Measurements from ENCODE around the gene CCNJL. TPM values are rescaled to one million over a fixed set of nuclear protein-coding genes. Genes with fewer than 3 reads are reported as not detected.

CCNJL gene
- polyA plus RNA-seq: not detected

DNA sequence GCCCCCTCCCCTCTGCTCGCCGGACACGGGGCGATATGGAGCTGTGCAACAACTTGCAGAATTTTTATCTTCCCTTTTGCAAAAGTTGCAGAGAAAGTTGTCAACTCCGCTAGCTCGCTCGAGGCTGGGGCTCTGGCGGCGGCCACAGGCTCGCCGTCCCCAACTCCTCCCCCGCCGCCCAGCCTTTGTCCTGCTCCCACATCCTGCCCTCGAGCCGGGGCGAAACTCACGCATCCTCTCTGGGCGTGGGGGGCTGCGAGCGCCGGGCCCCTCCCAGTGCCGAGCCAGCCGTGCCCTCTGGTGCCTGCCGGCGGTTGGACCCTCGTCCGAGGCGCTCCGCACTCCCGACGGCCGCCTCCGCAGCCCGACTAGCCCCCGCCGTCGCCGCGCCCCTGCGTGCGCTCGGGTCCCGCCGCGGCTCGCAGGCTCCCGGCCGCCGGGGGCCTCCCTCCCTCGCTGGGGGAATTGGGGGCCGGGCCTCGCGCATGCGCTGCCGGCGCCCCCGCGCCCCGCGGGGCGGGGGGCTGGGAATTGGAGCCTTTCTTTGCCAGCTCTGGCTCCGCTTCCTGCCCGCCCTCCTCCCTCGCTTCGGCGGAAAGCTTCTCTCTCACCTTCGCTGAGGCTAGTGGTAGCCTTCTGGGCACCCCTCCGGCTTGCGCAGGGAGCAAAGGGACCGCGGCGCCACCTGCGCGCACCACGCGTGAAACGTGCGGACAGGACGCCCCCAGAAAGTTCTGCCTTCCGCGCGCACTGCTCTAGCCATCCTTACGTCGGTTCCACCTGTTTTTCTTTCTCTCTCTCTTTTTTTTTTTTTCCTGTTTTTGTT, at the start of gene CCNJL:
CCNJL (minus strand) TSS at position 431 of the 826 bp plus-strand sequence. CDS start 641 bp downstream, outside the sequence.
- Mint-ChIP-seq H3K9me3 (no peaks in the 10 kb centered on the region), H3K4me1 (peaks cover 6 to 8% (median 6%) of the 10 kb centered on the region in 3 donors), H3K27ac (no peak within 1 kb of the TSS), H3K27me3 (peaks cover 56% of the 10 kb centered on the region), H3K36me3 (no peaks in the 10 kb centered on the region), H3K4me3 (peak within 1 kb of the TSS; percentile 25 to 89 (median 71))

- no peaks in the 10 kb centered on the region for H3K4me1 Mint-ChIP-seq
- H3K27me3 Mint-ChIP-seq: peaks cover 15% of the 10 kb centered on the region
- no peak overlapping the region for H3K4me3 Mint-ChIP-seq
- H3K9me3 Mint-ChIP-seq: no peaks in the 10 kb centered on the region
- H3K27ac Mint-ChIP-seq: no peak overlapping the region
- no peaks in the 10 kb centered on the region for H3K36me3 Mint-ChIP-seq
Observed at GRCh38 chr5:160361624-160362228, 49.4 kb upstream of the CCNJL start.

DNA sequence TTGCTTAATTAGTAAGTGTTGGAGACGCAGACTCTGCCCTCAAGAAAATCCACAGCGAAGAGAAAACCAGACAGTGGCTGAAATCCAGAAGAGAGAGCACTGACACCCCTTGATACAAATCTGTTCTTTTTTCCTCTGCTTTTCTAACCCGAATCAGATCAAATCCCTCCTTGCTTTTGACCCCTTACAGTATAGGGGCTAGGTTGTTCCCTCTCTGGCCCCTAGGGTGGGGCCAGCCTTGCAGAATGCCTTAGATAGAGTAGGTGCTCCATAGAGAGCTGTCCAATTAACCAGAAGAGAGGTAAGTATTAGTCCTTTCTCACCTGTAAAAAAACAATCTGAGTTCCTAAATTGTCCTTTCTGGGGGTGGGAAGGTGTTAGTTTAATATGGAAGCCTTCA, 47.9 kb upstream of the CCNJL start:
- Mint-ChIP-seq H3K36me3 (no peaks in the 10 kb centered on the region), H3K4me3 (no peak overlapping the region), H3K27ac (no peak overlapping the region), H3K4me1 (peaks cover 0 to 2% (median 0%) of the 10 kb centered on the region in 3 donors), H3K9me3 (no peaks in the 10 kb centered on the region), H3K27me3 (peaks cover 13% of the 10 kb centered on the region)

GRCh38 chr5:160359816-160360215, 47.5 kb upstream of the CCNJL start:
- Mint-ChIP-seq H3K4me3 (no peak overlapping the region), H3K9me3 (no peaks in the 10 kb centered on the region), H3K4me1 (peaks cover 0 to 2% (median 0%) of the 10 kb centered on the region in 3 donors), H3K27ac (no peak overlapping the region), H3K27me3 (peaks cover 11% of the 10 kb centered on the region), H3K36me3 (no peaks in the 10 kb centered on the region)

DNA sequence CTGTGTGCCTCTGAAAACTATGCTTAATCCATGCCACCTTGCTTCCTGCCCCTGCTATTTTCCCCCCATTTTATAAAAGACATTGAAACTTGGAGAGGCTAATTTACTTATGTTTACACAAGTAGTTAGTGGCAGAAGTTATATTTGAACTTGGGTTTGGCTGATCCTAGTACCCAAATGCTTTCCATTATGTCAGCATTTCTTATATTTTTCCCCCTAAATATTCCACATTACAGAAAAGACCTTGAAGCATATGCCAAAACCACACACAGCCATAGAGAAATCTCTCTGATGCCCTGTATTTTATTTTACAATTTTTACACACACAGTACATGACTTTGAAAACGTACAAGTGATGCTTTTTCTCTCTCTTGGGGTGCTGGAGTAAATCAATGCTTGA, 46.9 kb upstream of the CCNJL start:
- Mint-ChIP-seq H3K27ac (no peak overlapping the region), H3K36me3 (no peaks in the 10 kb centered on the region), H3K4me3 (no peak overlapping the region), H3K4me1 (peaks cover 0 to 2% (median 0%) of the 10 kb centered on the region in 3 donors), H3K9me3 (no peaks in the 10 kb centered on the region), H3K27me3 (peaks cover 12% of the 10 kb centered on the region)

- Mint-ChIP-seq H3K4me3 (no peak overlapping the region), H3K36me3 (no peaks in the 10 kb centered on the region), H3K9me3 (peaks cover 0 to 2% (median 0%) of the 10 kb centered on the region in 3 donors), H3K27me3 (peaks cover 8% of the 10 kb centered on the region), H3K4me1 (peaks cover 0 to 2% (median 0%) of the 10 kb centered on the region in 3 donors), H3K27ac (no peak overlapping the region)
Observed at GRCh38 chr5:160357861-160358411, 45.6 kb upstream of the CCNJL start.

GRCh38 chr5:160357394-160357793, 45.0 kb upstream of the CCNJL start:
- Mint-ChIP-seq H3K36me3 (no peaks in the 10 kb centered on the region), H3K27ac (no peak overlapping the region), H3K4me3 (no peak overlapping the region), H3K4me1 (peaks cover 0 to 2% (median 0%) of the 10 kb centered on the region in 3 donors), H3K27me3 (peaks cover 8% of the 10 kb centered on the region), H3K9me3 (peaks cover 0 to 2% (median 0%) of the 10 kb centered on the region in 3 donors)

DNA sequence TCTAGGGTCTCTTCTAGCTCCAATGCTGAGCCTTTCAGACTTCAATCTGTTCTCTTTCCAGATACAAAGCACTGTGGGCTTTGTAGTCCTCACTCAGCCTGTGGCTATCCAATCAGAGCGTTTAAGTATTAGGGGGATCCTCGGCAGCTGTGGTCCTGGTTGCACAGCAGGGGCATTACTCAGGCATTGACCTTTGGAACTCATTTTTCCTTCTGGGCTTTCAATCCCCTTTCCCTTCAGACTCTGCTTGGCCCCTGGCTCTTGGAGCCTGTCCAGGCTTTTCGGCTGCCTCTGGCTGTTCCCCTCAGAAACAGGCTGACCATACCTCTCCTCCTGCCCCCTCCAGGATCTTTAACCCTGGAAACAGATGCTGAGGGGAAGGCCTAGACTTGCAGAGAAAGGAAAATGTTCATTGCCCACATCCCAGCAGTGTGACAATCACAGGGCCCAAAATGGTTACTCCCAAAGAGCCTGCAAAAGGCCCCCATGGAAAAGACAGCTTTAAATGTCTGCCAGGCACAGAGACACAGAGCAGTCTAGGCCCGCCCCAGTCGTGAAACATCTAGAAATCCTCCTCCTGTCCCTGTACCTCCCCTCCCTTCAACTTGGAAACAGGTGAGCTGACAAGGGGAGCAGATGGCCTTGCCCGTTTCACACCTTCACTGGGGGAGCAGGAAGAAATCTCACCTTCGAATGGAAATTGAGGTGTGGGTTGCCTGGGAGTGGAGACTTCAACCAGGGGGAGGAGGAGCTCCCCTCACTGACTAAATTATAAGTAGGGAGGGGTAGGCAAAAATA, 44.4 kb upstream of the CCNJL start:
- H3K9me3 Mint-ChIP-seq: peaks cover 0 to 2% (median 0%) of the 10 kb centered on the region in 3 donors
- H3K4me1 Mint-ChIP-seq: peaks cover 0 to 2% (median 0%) of the 10 kb centered on the region in 3 donors
- H3K4me3 Mint-ChIP-seq: no peak overlapping the region
- no peaks in the 10 kb centered on the region for H3K36me3 Mint-ChIP-seq
- H3K27ac Mint-ChIP-seq: no peak overlapping the region
- peaks cover 8% of the 10 kb centered on the region for H3K27me3 Mint-ChIP-seq

GRCh38 chr5:160354666-160355065, 42.3 kb upstream of the CCNJL start:
- H3K9me3 Mint-ChIP-seq: peaks cover 0 to 2% (median 0%) of the 10 kb centered on the region in 3 donors
- H3K27ac Mint-ChIP-seq: no peak overlapping the region
- H3K36me3 Mint-ChIP-seq: no peaks in the 10 kb centered on the region
- H3K4me3 Mint-ChIP-seq: no peak overlapping the region
- peaks cover 6% of the 10 kb centered on the region for H3K27me3 Mint-ChIP-seq
- H3K4me1 Mint-ChIP-seq: peaks cover 0 to 2% (median 0%) of the 10 kb centered on the region in 3 donors

- Mint-ChIP-seq H3K27ac (no peak overlapping the region), H3K4me3 (no peak overlapping the region), H3K36me3 (no peaks in the 10 kb centered on the region), H3K4me1 (peaks cover 0 to 2% (median 0%) of the 10 kb centered on the region in 3 donors), H3K27me3 (peaks cover 3% of the 10 kb centered on the region), H3K9me3 (peaks cover 0 to 2% (median 0%) of the 10 kb centered on the region in 3 donors)
Observed at GRCh38 chr5:160353379-160353778, 41.0 kb upstream of the CCNJL start.

DNA sequence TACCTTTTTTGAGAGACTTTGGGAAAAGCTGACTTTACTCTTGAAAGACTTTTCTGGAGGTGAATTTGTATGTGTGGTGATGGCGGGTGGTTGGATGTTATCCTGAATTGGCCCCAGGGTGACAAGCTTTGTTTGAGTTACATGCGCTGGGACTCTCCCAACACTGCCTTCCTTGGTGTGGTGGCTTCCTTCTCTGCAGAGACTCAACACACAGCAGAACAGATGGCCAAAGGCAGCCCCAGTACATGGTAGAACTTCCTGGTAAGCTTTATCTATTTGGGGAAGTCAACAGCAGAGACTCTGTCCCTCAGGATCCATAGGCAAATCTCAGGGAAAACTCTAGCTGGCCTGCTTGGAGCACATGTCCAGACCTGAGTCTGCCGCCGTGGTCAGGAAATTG, 39.9 kb upstream of the CCNJL start:
- H3K27ac Mint-ChIP-seq: no peak overlapping the region
- H3K4me1 Mint-ChIP-seq: peaks cover 0 to 2% (median 0%) of the 10 kb centered on the region in 3 donors
- no peak overlapping the region for H3K4me3 Mint-ChIP-seq
- H3K27me3 Mint-ChIP-seq: peaks cover 3% of the 10 kb centered on the region
- H3K9me3 Mint-ChIP-seq: peaks cover 0 to 2% (median 0%) of the 10 kb centered on the region in 3 donors
- H3K36me3 Mint-ChIP-seq: no peaks in the 10 kb centered on the region

- Mint-ChIP-seq H3K27ac (peak overlapping the region in 1 of 3 donors; percentile 33), H3K27me3 (peaks cover 1% of the 10 kb centered on the region), H3K4me3 (no peak overlapping the region), H3K36me3 (no peaks in the 10 kb centered on the region), H3K4me1 (no peaks in the 10 kb centered on the region), H3K9me3 (peaks cover 0 to 2% (median 0%) of the 10 kb centered on the region in 3 donors)
Observed at GRCh38 chr5:160349935-160350303, 37.6 kb upstream of the CCNJL start.

DNA sequence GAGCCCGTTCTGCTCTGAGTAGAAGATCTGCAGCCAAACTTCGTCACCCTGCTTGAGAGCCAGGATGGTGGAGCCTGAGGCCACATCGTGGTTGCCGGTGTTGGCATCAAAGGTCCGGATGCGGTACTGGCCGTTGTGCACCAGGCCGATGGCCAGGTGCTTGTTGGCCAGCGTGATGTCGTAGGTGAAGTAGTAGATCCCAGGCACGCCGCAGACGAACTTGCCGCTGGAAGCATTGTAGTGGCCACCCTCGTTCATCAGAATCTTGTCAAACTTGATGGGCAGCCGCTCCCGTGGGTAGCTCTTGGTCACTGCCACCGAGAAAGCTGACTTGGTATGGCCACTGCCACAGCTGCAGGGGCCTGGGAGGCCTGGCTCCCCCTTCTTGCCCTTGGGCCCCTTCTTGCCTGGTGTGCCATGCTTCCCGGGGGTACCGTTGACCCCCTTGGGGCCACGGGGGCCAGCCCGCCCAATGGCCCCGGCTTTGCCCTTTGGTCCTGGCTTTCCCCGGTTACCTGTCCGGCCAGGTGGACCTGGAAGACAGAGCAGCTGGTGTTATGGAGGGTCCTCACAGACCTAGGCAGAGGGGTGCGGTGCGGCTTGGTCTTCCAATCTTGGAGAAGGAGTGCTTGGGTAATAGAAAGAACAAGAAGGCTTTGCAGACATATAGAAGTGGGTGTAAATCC, 37.0 kb upstream of the CCNJL start:
- no peak overlapping the region for H3K4me3 Mint-ChIP-seq
- H3K27ac Mint-ChIP-seq: no peak overlapping the region
- H3K36me3 Mint-ChIP-seq: no peaks in the 10 kb centered on the region

GRCh38 chr5:160348080-160348479, 35.7 kb upstream of the CCNJL start:
- peaks cover 2% of the 10 kb centered on the region for H3K27me3 Mint-ChIP-seq
- H3K4me1 Mint-ChIP-seq: no peaks in the 10 kb centered on the region
- no peaks in the 10 kb centered on the region for H3K36me3 Mint-ChIP-seq
- no peaks in the 10 kb centered on the region for H3K9me3 Mint-ChIP-seq
- H3K4me3 Mint-ChIP-seq: no peak overlapping the region
- no peak overlapping the region for H3K27ac Mint-ChIP-seq

More for the DNA sequence above, 37.0 kb upstream of the CCNJL start:
- H3K4me1 Mint-ChIP-seq: no peaks in the 10 kb centered on the region
- H3K9me3 Mint-ChIP-seq: peaks cover 0 to 2% (median 0%) of the 10 kb centered on the region in 3 donors
- peaks cover 1% of the 10 kb centered on the region for H3K27me3 Mint-ChIP-seq
